ENCODE data around the gene C11orf68.

- TF ChIP-seq TAF1 (IDR thresholded peaks at IDR 0.05; ENCODE audit: borderline replicate concordance, low read depth, low read length), result no peak
- TF ChIP-seq POLR2A (IDR thresholded peaks at IDR 0.05; ENCODE audit: low read depth, low read length), result no peak
These were observed 28.3 kb upstream of the C11orf68 start for GRCh38 chr11:65947133-65947532.

Data from GM12892 (cell line).